ENCODE data around the gene FMN1. TPM values are rescaled to one million over a fixed set of nuclear protein-coding genes. Genes with fewer than 3 reads are reported as not detected.

FMN1 gene
- total and polyA plus RNA-seq, 2 of the 8 experiments (the other 6 are each of a cell fraction or from before 2014, with no cell fraction given): 0.27 to 3.7 TPM

GRCh38 chr15:33030315-33030714 lies 164.2 kb downstream of the FMN1 start (continued):
- TF ChIP-seq HDAC6 (IDR thresholded peaks at IDR 0.05; ENCODE audit: low read depth, low read length) (no peak), HDAC2 (IDR thresholded peaks at IDR 0.05; ENCODE audit: borderline replicate concordance in 1 of 2, low read depth in 2 of 2, low read length in 2 of 2) (no peak), FOSL1 (IDR thresholded peaks at IDR 0.05; ENCODE audit: insufficient read depth, low read depth, low read length) (no peak), CTCF (IDR thresholded peaks at IDR 0.05; ENCODE audit: control extremely low read depth in 1 of 3, insufficient read depth in 1 of 3, low read depth in 1 of 3, low read length in 3 of 3) (no peak)
